Measurements from ENCODE around the gene MOCOS.

DNA sequence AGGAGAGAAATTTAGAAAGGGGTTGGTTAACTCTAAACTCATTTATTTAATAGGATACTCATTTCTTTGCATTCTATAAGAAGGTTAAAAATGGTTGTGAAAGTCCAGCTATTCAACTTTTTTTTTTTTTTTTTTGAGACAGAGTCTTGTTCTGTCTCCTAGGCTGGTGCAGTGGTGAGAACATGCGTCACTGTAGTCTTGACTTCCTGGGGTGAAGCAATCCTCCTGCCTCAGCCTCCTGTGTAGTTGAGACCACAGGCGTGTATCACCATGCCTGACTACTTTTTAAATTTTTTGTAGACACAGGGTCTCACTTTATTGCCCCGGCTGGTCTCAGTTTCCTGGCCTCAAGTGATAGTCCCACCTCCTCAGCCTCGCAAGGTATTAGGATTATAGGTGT, 45.7 kb upstream of the MOCOS start:
- TF ChIP-seq BCL11A (tag by site-specific recombination; IDR thresholded peaks at IDR 0.05; ENCODE audit: low read depth) (no peak), KLF7 (tag by site-specific recombination; IDR thresholded peaks at IDR 0.05; ENCODE audit: borderline replicate concordance) (no peak), ZBTB8A (tag by site-specific recombination; IDR thresholded peaks at IDR 0.05) (no peak), YY1 (tag by site-specific recombination; IDR thresholded peaks at IDR 0.05) (no peak), ZBTB7A (tag by site-specific recombination; IDR thresholded peaks at IDR 0.05; ENCODE audit: low read depth) (no peak), ZBTB48 (tag by site-specific recombination; IDR thresholded peaks at IDR 0.05) (no peak), ZNF311 (tag by site-specific recombination; IDR thresholded peaks at IDR 0.05; ENCODE audit: borderline replicate concordance) (no peak), ZFP41 (tag by site-specific recombination; IDR thresholded peaks at IDR 0.05; ENCODE audit: borderline replicate concordance) (no peak)
- TF ChIP-seq, protein P1, sequence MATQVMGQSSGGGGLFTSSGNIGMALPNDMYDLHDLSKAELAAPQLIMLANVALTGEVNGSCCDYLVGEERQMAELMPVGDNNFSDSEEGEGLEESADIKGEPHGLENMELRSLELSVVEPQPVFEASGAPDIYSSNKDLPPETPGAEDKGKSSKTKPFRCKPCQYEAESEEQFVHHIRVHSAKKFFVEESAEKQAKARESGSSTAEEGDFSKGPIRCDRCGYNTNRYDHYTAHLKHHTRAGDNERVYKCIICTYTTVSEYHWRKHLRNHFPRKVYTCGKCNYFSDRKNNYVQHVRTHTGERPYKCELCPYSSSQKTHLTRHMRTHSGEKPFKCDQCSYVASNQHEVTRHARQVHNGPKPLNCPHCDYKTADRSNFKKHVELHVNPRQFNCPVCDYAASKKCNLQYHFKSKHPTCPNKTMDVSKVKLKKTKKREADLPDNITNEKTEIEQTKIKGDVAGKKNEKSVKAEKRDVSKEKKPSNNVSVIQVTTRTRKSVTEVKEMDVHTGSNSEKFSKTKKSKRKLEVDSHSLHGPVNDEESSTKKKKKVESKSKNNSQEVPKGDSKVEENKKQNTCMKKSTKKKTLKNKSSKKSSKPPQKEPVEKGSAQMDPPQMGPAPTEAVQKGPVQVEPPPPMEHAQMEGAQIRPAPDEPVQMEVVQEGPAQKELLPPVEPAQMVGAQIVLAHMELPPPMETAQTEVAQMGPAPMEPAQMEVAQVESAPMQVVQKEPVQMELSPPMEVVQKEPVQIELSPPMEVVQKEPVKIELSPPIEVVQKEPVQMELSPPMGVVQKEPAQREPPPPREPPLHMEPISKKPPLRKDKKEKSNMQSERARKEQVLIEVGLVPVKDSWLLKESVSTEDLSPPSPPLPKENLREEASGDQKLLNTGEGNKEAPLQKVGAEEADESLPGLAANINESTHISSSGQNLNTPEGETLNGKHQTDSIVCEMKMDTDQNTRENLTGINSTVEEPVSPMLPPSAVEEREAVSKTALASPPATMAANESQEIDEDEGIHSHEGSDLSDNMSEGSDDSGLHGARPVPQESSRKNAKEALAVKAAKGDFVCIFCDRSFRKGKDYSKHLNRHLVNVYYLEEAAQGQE (tag by site-specific recombination; IDR thresholded peaks at IDR 0.05), result no peak
- TF ChIP-seq, protein P2, sequence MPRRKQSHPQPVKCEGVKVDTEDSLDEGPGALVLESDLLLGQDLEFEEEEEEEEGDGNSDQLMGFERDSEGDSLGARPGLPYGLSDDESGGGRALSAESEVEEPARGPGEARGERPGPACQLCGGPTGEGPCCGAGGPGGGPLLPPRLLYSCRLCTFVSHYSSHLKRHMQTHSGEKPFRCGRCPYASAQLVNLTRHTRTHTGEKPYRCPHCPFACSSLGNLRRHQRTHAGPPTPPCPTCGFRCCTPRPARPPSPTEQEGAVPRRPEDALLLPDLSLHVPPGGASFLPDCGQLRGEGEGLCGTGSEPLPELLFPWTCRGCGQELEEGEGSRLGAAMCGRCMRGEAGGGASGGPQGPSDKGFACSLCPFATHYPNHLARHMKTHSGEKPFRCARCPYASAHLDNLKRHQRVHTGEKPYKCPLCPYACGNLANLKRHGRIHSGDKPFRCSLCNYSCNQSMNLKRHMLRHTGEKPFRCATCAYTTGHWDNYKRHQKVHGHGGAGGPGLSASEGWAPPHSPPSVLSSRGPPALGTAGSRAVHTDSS (tag by site-specific recombination; IDR thresholded peaks at IDR 0.05), result no peak
- TF ChIP-seq, protein P3, sequence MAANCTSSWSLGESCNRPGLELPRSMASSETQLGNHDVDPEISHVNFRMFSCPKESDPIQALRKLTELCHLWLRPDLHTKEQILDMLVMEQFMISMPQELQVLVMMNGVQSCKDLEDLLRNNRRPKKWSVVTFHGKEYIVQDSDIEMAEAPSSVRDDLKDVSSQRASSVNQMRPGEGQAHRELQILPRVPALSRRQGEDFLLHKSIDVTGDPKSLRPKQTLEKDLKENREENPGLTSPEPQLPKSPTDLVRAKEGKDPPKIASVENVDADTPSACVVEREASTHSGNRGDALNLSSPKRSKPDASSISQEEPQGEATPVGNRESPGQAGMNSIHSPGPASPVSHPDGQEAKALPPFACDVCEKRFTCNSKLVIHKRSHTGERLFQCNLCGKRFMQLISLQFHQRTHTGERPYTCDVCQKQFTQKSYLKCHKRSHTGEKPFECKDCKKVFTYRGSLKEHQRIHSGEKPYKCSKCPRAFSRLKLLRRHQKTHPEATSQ (tag by site-specific recombination; IDR thresholded peaks at IDR 0.05), result no peak
- TF ChIP-seq, protein P4, sequence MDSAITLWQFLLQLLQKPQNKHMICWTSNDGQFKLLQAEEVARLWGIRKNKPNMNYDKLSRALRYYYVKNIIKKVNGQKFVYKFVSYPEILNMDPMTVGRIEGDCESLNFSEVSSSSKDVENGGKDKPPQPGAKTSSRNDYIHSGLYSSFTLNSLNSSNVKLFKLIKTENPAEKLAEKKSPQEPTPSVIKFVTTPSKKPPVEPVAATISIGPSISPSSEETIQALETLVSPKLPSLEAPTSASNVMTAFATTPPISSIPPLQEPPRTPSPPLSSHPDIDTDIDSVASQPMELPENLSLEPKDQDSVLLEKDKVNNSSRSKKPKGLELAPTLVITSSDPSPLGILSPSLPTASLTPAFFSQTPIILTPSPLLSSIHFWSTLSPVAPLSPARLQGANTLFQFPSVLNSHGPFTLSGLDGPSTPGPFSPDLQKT (IDR thresholded peaks at IDR 0.05; ENCODE audit: borderline replicate concordance, low read depth, low read length), result no peak
- TF ChIP-seq, protein P5, sequence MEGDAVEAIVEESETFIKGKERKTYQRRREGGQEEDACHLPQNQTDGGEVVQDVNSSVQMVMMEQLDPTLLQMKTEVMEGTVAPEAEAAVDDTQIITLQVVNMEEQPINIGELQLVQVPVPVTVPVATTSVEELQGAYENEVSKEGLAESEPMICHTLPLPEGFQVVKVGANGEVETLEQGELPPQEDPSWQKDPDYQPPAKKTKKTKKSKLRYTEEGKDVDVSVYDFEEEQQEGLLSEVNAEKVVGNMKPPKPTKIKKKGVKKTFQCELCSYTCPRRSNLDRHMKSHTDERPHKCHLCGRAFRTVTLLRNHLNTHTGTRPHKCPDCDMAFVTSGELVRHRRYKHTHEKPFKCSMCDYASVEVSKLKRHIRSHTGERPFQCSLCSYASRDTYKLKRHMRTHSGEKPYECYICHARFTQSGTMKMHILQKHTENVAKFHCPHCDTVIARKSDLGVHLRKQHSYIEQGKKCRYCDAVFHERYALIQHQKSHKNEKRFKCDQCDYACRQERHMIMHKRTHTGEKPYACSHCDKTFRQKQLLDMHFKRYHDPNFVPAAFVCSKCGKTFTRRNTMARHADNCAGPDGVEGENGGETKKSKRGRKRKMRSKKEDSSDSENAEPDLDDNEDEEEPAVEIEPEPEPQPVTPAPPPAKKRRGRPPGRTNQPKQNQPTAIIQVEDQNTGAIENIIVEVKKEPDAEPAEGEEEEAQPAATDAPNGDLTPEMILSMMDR (tag by site-specific recombination; IDR thresholded peaks at IDR 0.05), result no peak
